DND-41 (cell line): ENCODE results near the gene OPRD1.
A peak's percentile ranks its signal among the peaks of the same experiment; 100 is the strongest.

Experiments used
- EZH2 ChIP-seq: IDR thresholded peaks from 3 replicates; pipeline ENCODE4 v1.6.1; 2012; ENCODE audit warnings: borderline replicate concordance, low read depth, mild to moderate bottlenecking, moderate library complexity, low read length, inconsistent platforms; ENCODE audit not compliant: severe bottlenecking
- TF ChIP-seq, protein P1 (sequence below): IDR thresholded peaks from 2 replicates; pipeline ENCODE4 v1.5.1; 2012; ENCODE audit warnings: borderline replicate concordance, low read length, moderate library complexity, mild to moderate bottlenecking; ENCODE audit not compliant: poor library complexity, severe bottlenecking; ENCODE audit errors: extremely low read depth

DNA sequence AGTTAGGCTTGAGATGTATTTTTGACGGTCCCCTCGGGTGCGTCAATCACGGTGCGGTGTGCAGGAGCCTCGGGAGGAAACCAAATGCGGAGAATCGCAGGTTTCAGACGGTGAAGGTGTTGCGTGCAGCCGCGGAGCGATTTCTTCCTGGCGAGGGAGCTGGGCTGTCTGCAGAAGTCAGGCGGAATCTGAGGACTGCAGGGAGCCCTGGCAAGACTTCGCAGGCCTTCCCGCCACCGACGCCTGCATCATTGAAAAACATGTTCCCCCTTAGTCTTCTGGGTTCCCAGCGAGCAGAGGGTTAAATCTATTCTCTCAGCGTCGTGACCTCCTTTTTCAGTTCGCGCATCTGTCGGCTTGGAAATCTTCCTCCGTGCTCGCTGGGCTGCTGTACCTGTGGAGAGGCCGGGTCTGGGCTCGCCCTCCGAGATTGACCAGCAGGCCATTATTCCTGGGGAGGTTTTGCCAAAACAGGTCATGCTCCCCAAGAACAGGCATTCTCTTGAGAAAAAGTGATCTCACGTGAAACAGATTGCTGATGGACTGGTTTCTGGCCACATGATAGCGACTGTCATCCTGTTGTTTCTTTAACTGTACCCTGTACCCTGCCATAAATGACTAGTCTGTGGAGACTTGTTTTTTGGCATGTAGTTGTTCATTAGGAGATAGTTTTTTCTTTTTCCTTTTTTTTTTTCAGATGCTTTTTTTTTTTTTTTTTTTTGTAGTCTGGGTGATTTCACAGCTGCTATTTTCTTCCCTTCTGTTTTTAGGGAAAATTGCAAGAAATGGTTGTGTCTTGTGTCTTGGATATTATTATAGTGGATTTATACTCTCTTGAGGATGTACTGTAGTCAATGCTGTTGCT, 103.3 kb downstream of the OPRD1 start:
- TF ChIP-seq, protein P1, sequence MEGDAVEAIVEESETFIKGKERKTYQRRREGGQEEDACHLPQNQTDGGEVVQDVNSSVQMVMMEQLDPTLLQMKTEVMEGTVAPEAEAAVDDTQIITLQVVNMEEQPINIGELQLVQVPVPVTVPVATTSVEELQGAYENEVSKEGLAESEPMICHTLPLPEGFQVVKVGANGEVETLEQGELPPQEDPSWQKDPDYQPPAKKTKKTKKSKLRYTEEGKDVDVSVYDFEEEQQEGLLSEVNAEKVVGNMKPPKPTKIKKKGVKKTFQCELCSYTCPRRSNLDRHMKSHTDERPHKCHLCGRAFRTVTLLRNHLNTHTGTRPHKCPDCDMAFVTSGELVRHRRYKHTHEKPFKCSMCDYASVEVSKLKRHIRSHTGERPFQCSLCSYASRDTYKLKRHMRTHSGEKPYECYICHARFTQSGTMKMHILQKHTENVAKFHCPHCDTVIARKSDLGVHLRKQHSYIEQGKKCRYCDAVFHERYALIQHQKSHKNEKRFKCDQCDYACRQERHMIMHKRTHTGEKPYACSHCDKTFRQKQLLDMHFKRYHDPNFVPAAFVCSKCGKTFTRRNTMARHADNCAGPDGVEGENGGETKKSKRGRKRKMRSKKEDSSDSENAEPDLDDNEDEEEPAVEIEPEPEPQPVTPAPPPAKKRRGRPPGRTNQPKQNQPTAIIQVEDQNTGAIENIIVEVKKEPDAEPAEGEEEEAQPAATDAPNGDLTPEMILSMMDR = peak; percentile 10
- TF ChIP-seq EZH2 = no peak
